RCC 7860 (cell line): ENCODE results near the gene CT45A5.
"Not testable (repeated sequence)": the region's sequence is repeated elsewhere in the genome, so short reads cannot be mapped to it uniquely, and the experiment has no call there.

Experiments used
- DNase-seq: peaks from one replicate; pipeline ENCODE4 v3.0.0-alpha.2; 2015; ENCODE audit warnings: low spot score
- FAIRE-seq: peaks from 2 replicates; lab custom pipeline; 2012; peaks lifted over from hg19 to GRCh38; lab: Jason Lieb, UNC

The CT45A5 gene, protein sequence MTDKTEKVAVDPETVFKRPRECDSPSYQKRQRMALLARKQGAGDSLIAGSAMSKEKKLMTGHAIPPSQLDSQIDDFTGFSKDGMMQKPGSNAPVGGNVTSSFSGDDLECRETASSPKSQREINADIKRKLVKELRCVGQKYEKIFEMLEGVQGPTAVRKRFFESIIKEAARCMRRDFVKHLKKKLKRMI

DNA sequence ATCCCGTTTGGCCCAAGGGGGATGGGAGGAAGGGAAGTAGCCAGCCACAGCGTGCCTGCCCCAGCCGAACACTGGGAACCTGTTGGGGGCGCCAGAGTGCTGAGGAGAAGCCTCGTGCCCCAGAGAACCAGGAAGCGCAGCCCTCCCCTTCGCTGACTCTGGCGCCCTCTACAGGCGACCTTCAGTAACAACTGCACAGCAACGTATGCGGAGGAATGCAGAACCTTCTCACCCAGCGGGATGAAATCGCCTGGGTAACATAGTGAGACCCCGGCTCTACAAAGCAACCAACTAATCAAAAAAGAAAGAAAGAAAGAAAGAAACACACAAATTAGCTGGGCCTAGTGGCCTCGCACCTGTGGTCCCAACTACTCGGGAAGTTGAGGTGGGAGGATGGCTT lies at the start of gene CT45A5:
CT45A5 (minus strand) TSS at position 101 of the 400 bp plus-strand sequence. CDS start 3,774 bp downstream, outside the sequence.
- not testable (repeated sequence) for FAIRE-seq, DNase-seq

DNA sequence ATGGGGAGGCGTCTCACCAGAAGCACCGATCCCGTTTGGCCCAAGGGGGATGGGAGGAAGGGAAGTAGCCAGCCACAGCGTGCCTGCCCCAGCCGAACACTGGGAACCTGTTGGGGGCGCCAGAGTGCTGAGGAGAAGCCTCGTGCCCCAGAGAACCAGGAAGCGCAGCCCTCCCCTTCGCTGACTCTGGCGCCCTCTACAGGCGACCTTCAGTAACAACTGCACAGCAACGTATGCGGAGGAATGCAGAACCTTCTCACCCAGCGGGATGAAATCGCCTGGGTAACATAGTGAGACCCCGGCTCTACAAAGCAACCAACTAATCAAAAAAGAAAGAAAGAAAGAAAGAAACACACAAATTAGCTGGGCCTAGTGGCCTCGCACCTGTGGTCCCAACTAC lies 34.6 kb upstream of the CT45A5 start, which contains the start of gene CT45A2:
CT45A2 (minus strand) TSS at position 101 of the 400 bp plus-strand sequence. CDS start 3,747 bp downstream, outside the sequence.
- FAIRE-seq, DNase-seq: not testable (repeated sequence)

DNA sequence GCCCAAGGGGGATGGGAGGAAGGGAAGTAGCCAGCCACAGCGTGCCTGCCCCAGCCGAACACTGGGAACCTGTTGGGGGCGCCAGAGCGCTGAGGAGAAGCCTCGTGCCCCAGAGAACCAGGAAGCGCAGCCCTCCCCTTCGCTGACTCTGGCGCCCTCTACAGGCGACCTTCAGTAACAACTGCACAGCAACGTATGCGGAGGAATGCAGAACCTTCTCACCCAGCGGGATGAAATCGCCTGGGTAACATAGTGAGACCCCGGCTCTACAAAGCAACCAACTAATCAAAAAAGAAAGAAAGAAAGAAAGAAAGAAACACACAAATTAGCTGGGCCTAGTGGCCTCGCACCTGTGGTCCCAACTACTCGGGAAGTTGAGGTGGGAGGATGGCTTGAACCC lies 17.4 kb upstream of the CT45A5 start, which contains the start of gene CT45A6:
CT45A6 (minus strand) TSS at position 101 of the 400 bp plus-strand sequence. CDS start 3,794 bp downstream, outside the sequence.
- DNase-seq, FAIRE-seq: not testable (repeated sequence)

DNA sequence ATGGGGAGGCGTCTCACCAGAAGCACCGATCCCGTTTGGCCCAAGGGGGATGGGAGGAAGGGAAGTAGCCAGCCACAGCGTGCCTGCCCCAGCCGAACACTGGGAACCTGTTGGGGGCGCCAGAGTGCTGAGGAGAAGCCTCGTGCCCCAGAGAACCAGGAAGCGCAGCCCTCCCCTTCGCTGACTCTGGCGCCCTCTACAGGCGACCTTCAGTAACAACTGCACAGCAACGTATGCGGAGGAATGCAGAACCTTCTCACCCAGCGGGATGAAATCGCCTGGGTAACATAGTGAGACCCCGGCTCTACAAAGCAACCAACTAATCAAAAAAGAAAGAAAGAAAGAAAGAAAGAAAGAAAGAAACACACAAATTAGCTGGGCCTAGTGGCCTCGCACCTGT lies 17.2 kb downstream of the CT45A5 start, which contains the start of gene CT45A3:
CT45A3 (minus strand) TSS at position 101 of the 400 bp plus-strand sequence. CDS start 3,747 bp downstream, outside the sequence.
- FAIRE-seq, DNase-seq: not testable (repeated sequence)

DNA sequence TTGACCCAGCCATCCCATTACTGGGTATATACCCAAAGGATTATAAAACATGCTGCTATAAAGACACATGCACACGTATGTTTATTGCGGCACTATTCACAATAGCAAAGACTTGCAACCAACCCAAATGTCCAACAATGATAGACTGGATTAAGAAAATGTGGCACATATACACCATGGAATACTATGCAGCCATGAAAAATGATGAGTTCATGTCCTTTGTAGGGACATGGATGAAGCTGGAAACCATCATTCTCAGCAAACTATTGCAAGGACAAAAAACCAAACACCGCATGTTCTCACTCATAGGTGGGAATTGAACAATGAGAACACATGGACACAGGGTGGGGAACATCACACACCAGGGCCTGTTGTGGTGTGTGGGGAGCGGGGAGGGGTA lies 40.6 kb downstream of the CT45A5 start:
- FAIRE-seq, DNase-seq: not testable (repeated sequence)

DNA sequence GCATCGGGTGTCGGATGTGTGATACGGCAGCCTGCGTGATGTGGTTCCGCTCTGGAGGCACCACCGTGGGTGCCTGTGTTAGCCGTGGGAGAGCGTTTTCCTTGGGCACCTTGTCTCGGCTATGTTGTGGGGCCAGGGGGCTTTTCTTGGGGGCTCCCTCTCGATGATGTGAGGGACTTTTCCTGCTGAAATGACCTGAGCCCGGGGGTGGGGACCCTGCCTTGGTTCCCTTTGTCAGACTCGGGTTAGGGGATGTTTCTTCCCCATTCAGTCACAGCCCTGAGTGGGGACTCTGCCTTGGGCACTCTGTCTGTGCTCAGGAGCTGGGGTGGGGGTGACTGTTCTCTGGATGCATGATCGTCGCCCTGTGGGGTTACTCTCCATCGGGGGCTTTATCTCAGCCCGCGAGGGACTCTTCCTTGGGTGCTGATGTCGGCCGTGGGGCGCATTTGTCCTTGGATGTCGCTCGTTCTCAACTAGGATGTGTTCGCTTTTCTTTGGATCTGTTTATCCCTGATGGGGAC lies 44.0 kb downstream of the CT45A5 start:
- DNase-seq, result no peak
- no peak for FAIRE-seq

DNA sequence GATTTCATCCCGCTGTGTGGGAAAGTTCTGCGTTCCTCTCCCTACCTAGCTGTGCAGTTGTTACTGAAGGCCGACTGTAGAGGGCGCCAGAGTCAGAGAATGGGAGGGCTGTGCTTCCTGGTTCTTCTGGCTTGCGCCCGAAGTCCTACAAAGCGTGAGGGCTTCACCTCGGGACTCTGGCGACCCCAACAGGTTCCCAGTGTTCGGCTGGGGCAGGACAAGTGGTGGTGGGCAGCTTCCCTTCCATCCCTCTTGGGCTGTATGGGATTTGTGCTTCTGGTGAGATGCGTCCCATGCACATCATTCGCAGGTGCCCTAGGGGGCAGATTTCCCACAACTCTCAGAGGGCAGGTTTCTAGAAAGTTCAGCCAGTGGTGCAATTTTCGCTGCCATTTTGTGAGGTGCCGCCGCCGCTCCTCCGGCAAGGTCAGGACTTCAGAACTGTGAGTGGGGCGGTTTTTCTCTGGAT lies 44.6 kb downstream of the CT45A5 start:
- DNase-seq (no peak), FAIRE-seq (no peak)

DNA sequence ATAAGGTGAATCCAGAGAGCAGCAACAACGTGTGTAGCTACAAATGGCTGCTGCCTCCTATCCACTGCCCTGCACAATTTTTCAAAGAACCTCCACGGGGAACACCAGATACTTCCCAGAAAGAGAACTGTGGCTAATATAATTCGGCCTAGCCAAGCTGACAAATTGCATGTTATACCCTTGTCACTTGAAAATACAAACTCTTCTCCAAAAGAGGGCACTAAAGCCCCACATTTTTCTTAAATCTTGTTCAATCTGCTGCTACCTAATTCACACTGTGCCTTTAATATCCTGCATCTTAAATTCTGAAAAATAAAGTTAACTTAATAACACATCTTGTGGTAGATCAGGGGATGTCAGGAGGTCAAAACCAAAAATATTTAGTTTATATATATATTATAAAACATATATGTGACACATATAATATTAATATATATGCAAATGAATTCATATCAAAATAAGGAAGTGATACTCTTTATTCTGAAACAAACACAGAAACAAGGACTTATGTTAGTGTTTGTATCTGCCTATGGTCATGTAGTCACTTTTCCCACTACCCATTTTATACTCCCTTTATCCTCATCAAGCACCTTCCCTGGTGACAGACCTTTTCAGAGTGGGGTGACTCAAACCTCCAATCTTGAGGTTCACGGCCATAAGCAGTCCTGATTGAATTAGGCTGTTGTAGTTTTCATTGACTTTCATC lies 47.8 kb downstream of the CT45A5 start:
- DNase-seq, result no peak
- FAIRE-seq, result no peak

DNA sequence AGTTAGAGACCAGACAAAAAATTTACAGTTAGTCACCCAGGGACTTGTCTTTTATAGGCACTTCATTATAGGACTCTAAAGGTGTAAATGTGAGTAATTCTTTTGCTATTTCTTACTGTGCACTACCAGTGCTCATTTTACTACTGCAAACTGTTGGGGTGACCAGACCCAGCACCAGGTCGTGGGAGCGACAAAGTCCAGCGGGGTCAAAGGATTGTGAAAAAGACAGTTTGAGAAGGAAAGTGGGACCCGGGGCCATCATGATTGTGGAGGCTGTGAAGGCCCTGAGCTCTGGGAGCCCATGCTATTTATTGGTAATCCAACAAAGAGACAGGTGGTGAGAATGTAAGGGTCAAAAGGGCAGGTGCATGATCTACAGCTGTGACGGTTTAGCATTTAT lies 50.6 kb downstream of the CT45A5 start:
- FAIRE-seq, DNase-seq: not testable (repeated sequence)
